Lower leg skin (tissue), 4 donors: ENCODE results near the gene HELT. TPM values are rescaled to one million over a fixed set of nuclear protein-coding genes. Genes with fewer than 3 reads are reported as not detected.
"Not testable (repeated sequence)": the region's sequence is repeated elsewhere in the genome, so short reads cannot be mapped to it uniquely, and the experiment has no call there.

Experiments used
- DNase-seq, 2 donors: peaks; one replicate each; pipeline ENCODE4 v3.0.0-alpha.2; 2019; ENCODE audit warnings: low spot score in 2 of 2
- H3K4me3 ChIP-seq: fragments of 200-600 bp; sonication (generic); 2 replicates; pipeline ENCODE4 v1.5.1; 2017; ENCODE audit warnings: mild to moderate bottlenecking, low read depth; ENCODE audit not compliant: poor library complexity, severe bottlenecking
- CTCF ChIP-seq, 3 donors: fragments of 450-650 bp; IDR thresholded peaks; one replicate each; pipeline ENCODE4 v1.5.1; 2016; ENCODE audit warnings: antibody characterized with exemption in 3 of 3, mild to moderate bottlenecking in 3 of 3, moderate library complexity in 2 of 3
- POLR2A ChIP-seq, 2 donors: fragments of 450-650 bp; IDR thresholded peaks; one replicate each; pipeline ENCODE4 v1.6.1; 2016 to 2017; ENCODE audit warnings: antibody characterized with exemption in 2 of 2, mild to moderate bottlenecking in 1 of 2, moderate library complexity in 1 of 2
- WGBS, 2 donors: methylation state at CpG; one replicate each; pipeline ENCODE4 v1.1.5; 2018; 5-methylcytosine and 5-hydroxymethylcytosine counted together
- intact Hi-C: fragments of 100-400 bp; cut with DNase I; formaldehyde crosslinking; loops from one replicate; pipeline ENCODE4 v1.15.0; 2023; ENCODE audit warnings: low total_unique reads
- total RNA-seq, 4 donors: library from RNA; depleted of rRNA; stranded (reverse); fragments of >200 nt; gene quantifications; one replicate each; pipeline ENCODE4 v1.1.0, GENCODE V29; 2016

The HELT gene
- total RNA-seq, 4 donors from 2014 or later = 0.34 to 8.7 (median 2.2) TPM

GRCh38 chr4:185036842-185037241 is 18.6 kb downstream of the HELT start:
- no peak for TF ChIP-seq CTCF (IDR thresholded peaks at IDR 0.05)
- no peak for TF ChIP-seq POLR2A (IDR thresholded peaks at IDR 0.05)
- intact Hi-C loops = no loop called here
- 85% methylated on average over 6 of the region's 6 CpGs for WGBS, 2 donors
- no peak overlapping the region for H3K4me3 ChIP-seq
- DNase-seq = peak in 1 of 2 donors; percentile 56

- H3K4me3 ChIP-seq = no peak overlapping the region
- peak in 1 of 2 donors; percentile 20 for DNase-seq
- intact Hi-C loops = no loop called here
- no peak for TF ChIP-seq POLR2A (IDR thresholded peaks at IDR 0.05)
- TF ChIP-seq CTCF (IDR thresholded peaks at IDR 0.05) = no peak
- 20% methylated on average over 15 of the region's 15 CpGs for WGBS, 2 donors
Measured at GRCh38 chr4:185039508-185040273, 21.4 kb downstream of the HELT start.

GRCh38 chr4:185040523-185040922 is 22.2 kb downstream of the HELT start:
- TF ChIP-seq POLR2A (IDR thresholded peaks at IDR 0.05) (no peak), CTCF (IDR thresholded peaks at IDR 0.05) (no peak)
- WGBS, 2 donors = 82 to 86% methylated on average over 5 of the region's 5 CpGs
- DNase-seq = no peak
- H3K4me3 ChIP-seq = no peak overlapping the region
- intact Hi-C loops = no loop called here

GRCh38 chr4:185050286-185050685 is 32.0 kb downstream of the HELT start:
- H3K4me3 ChIP-seq, intact Hi-C loops, DNase-seq: not testable (repeated sequence)
- WGBS, 2 donors = 55 to 61% methylated on average over 6 of the region's 6 CpGs

- WGBS, 2 donors = 92 to 96% methylated on average over 5 of the region's 5 CpGs
- DNase-seq, H3K4me3 ChIP-seq, intact Hi-C loops: not testable (repeated sequence)
Measured at GRCh38 chr4:185051283-185051682, 33.0 kb downstream of the HELT start.

- WGBS, 2 donors = 95% methylated on average over 14 of the region's 14 CpGs
- no peak overlapping the region for H3K4me3 ChIP-seq
- intact Hi-C loops = no loop called here
- DNase-seq = no peak
- no peak for TF ChIP-seq CTCF (IDR thresholded peaks at IDR 0.05)
- no peak for TF ChIP-seq POLR2A (IDR thresholded peaks at IDR 0.05)
Measured at GRCh38 chr4:185053746-185054145, 35.5 kb downstream of the HELT start.

- no peak for TF ChIP-seq POLR2A (IDR thresholded peaks at IDR 0.05)
- no peak for TF ChIP-seq CTCF (IDR thresholded peaks at IDR 0.05)
- whole genome bisulfite sequencing, 2 donors = 84 to 92% methylated on average over 5 of the region's 5 CpGs
- intact Hi-C loops = no loop called here
- H3K4me3 ChIP-seq = no peak overlapping the region
- DNase-seq = no peak
Measured at GRCh38 chr4:185054272-185054671, 36.0 kb downstream of the HELT start.
